GM10266 (cell line): ENCODE data around the gene CHN2.

ENCODE experiments used
- DNase-seq: peaks from one replicate; pipeline ENCODE4 v3.0.0; 2012; ENCODE audit errors: extremely low spot score
- TF ChIP-seq, protein P1 (sequence below): IDR thresholded peaks from 2 replicates; pipeline ENCODE4 v1.5.1; 2012; ENCODE audit warnings: mild to moderate bottlenecking, low read depth; ENCODE audit not compliant: control insufficient read depth, insufficient read depth; ENCODE audit errors: missing control alignments

CHN2 gene

DNA sequence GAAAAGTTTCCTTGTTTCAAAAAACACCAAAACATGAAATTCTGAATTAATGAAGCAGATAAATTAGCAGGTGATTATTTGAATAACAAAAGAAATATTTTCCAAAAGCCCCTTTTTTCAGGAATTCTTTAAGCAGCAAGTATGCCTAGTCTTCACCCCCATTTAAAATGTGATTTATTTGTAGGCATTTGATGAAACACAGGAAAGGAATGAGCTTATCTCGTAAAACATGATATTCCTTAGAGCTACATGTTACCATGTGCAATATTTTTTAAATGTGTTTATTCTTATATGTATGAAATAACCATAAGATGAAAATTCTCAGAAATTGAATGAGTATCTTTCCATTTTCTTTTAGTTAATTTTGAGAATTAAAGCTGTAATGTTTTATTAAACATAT lies 106.1 kb downstream of the CHN2 start:
- TF ChIP-seq, protein P1, sequence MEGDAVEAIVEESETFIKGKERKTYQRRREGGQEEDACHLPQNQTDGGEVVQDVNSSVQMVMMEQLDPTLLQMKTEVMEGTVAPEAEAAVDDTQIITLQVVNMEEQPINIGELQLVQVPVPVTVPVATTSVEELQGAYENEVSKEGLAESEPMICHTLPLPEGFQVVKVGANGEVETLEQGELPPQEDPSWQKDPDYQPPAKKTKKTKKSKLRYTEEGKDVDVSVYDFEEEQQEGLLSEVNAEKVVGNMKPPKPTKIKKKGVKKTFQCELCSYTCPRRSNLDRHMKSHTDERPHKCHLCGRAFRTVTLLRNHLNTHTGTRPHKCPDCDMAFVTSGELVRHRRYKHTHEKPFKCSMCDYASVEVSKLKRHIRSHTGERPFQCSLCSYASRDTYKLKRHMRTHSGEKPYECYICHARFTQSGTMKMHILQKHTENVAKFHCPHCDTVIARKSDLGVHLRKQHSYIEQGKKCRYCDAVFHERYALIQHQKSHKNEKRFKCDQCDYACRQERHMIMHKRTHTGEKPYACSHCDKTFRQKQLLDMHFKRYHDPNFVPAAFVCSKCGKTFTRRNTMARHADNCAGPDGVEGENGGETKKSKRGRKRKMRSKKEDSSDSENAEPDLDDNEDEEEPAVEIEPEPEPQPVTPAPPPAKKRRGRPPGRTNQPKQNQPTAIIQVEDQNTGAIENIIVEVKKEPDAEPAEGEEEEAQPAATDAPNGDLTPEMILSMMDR: no peak
- no peak for DNase-seq

DNA sequence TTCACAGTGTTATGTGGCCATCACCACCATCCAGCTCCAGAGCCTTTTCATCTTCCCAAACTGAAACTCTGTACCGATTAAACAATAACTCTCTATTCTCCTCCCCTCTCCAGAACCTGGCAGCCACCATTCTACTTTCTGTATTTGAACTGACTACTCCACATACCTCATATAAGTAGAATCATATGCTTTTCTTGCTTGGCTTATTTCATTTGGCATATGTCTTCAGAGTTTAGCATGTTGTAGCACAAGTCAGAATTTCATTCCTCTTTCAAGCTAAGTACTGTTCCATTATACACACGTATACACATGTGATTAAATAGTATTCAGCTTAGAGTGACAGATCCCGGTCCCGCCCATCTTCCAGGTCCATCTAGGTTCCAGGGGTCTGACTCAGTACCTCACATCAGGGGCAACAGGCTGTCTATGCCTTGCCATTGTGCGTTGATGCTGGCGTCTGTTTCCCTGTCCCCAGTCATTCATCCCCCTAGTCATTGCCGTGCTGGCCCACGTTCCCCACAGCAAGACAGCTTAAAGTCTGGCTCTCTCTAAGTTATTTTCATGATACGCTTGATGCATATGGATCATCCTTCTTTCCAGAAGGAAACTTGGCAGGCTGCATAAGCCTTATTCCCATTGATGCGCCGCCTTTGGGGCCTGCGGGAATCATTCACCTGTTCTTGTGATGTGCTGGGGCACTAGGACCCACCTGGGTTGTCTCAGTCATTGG lies 108.3 kb downstream of the CHN2 start:
- no peak for DNase-seq
- TF ChIP-seq, protein P1: no peak

DNA sequence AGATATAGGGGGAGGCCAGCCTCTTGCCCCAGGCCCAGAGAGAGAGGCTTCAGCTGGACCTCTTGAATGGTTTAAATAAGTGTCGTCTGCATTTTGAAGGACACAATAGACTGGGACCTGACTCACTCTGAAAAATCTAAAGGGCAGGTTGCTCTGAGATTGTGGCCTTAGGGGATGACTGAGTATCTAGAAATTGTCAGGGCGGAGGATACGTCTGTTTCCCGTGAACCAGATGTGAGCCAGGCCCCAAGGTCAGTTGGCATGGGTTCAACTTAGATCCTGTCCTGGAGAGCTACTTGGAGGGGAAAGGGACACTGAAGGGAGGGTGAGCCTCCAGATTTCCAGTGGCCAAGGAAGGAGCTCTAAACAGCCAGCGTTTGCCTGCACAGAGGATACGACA lies 110.2 kb downstream of the CHN2 start:
- DNase-seq: no peak
- TF ChIP-seq, protein P1: no peak

DNA sequence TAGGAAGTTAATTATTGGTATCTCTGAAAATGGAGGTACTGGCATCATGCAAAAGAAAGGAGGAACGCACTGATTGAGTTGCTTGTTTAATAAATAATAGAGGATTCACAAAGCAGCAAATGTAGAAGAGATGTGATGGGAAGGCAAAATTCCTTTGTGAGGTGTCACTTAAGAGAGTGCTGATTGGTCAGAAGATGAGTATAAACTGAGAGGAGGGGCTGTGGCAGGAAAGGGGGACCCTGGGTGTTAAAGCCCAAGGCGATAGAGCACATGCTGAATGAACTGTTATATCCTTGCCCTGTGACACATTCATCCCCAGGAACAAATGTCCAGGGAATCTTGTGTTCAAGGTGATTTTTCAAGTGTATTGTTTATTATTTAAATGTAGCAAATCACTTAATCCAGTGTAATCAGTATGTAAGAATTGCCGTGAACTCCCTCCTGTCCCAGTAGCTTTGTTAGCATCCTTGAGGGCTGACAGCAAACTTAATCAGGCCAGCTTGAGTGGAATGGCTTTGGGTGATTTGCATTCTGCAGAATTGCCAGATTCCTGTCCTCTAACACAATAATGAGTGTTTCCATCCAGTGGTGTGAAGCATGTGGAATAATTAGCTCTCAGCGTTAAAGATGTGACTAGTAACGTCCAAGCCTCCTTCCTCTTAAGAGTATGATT lies 111.9 kb downstream of the CHN2 start:
- TF ChIP-seq, protein P1: no peak
- no peak for DNase-seq

DNA sequence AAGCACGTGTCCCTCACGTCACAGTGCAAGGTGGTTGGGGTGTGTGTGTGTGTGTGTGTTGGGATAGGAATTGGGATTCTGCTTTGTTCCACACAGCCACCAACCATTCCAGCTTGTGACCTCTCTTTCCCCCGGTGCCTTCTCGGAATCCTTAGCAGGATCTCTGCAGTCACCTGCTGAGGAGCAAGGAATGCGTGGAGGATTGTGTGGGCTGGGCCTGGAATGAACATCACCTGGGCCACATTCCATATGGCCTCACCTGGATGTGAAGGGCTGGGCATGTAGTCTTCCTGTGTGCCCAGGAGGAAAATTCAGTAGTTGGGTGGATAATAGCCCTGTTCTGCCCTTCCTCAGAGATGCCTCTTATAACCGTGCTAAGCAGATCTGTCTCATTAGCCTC lies 113.8 kb downstream of the CHN2 start:
- no peak for DNase-seq
- TF ChIP-seq, protein P1: no peak

DNA sequence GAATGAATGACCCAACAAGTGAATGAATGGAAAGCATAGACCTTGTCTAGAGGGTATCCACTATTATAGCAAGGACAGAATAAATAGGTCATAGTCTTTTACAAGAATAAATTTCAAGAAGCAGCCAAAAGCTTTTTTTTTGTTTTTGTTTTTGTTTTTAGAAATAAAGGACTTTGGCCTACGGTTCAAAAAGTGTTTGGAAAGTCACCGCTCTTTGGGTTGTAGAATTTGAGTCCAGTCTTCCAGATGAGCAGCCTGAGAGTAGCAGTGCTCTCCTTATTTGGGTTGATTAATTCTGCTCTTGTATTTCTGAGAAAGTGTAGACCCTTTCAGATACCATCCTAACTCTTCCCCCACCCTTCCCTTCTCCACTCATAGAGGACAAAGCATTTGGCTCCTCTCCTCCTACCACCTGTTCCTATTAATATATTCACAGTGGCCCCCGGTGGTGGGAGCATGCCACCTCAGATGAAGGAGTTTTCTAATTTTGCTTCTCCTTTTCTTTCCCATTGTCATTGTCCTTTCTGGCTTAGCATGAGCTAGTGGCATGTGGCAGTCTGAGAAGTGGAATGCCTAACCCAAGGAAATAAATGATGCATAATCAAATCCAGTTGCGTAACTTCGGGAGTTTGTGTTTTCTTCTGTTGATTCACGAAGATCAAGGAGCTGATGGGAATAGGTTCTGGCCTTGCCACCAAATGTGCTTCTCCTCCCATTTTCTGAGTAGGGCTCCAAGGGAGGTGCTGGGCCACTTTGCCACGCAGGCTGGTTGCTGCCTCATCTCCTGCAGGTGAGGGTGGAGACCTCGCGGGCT lies 114.7 kb downstream of the CHN2 start:
- no peak for DNase-seq
- TF ChIP-seq, protein P1: no peak
